Fibroblast of villous mesenchyme (primary cell): Measurements from ENCODE around the gene TNRC6C. TPM values are rescaled to one million over a fixed set of nuclear protein-coding genes. Genes with fewer than 3 reads are reported as not detected.

ENCODE experiments used
- DNase-seq: peaks from one replicate; pipeline ENCODE4 v3.0.0-alpha.2; 2010; ENCODE audit warnings: low read depth
- H3K4me3 ChIP-seq: 2 replicates; pipeline ENCODE4 v1.5.1; 2011; ENCODE audit warnings: low read depth, mild to moderate bottlenecking, low read length
- total RNA-seq: library from RNA; depleted of rRNA; stranded (reverse); fragments of >200 nt; gene quantifications from 2 replicates; pipeline ENCODE4 v1.2.3, GENCODE V29; 2012
- TF ChIP-seq, protein P1 (sequence below): IDR thresholded peaks from 2 replicates; pipeline ENCODE4 v1.5.1; 2012; ENCODE audit warnings: low read depth, mild to moderate bottlenecking, low read length; ENCODE audit not compliant: insufficient read depth

The TNRC6C gene, protein sequence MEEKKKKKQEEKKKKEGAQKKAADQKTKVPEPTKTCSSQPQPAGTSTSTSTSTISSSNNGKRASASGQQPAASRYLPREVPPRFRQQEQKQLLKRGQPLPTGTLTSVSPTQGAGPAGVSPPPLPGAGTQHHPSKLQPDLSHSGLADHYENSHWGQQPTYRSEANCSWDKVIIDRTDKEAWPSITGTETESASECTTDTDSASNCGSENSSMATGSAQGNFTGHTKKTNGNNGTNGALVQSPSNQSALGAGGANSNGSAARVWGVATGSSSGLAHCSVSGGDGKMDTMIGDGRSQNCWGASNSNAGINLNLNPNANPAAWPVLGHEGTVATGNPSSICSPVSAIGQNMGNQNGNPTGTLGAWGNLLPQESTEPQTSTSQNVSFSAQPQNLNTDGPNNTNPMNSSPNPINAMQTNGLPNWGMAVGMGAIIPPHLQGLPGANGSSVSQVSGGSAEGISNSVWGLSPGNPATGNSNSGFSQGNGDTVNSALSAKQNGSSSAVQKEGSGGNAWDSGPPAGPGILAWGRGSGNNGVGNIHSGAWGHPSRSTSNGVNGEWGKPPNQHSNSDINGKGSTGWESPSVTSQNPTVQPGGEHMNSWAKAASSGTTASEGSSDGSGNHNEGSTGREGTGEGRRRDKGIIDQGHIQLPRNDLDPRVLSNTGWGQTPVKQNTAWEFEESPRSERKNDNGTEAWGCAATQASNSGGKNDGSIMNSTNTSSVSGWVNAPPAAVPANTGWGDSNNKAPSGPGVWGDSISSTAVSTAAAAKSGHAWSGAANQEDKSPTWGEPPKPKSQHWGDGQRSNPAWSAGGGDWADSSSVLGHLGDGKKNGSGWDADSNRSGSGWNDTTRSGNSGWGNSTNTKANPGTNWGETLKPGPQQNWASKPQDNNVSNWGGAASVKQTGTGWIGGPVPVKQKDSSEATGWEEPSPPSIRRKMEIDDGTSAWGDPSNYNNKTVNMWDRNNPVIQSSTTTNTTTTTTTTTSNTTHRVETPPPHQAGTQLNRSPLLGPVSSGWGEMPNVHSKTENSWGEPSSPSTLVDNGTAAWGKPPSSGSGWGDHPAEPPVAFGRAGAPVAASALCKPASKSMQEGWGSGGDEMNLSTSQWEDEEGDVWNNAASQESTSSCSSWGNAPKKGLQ (N-terminal part only)
- total RNA-seq, result 4.3 and 6.8 TPM in 2 replicates

DNA sequence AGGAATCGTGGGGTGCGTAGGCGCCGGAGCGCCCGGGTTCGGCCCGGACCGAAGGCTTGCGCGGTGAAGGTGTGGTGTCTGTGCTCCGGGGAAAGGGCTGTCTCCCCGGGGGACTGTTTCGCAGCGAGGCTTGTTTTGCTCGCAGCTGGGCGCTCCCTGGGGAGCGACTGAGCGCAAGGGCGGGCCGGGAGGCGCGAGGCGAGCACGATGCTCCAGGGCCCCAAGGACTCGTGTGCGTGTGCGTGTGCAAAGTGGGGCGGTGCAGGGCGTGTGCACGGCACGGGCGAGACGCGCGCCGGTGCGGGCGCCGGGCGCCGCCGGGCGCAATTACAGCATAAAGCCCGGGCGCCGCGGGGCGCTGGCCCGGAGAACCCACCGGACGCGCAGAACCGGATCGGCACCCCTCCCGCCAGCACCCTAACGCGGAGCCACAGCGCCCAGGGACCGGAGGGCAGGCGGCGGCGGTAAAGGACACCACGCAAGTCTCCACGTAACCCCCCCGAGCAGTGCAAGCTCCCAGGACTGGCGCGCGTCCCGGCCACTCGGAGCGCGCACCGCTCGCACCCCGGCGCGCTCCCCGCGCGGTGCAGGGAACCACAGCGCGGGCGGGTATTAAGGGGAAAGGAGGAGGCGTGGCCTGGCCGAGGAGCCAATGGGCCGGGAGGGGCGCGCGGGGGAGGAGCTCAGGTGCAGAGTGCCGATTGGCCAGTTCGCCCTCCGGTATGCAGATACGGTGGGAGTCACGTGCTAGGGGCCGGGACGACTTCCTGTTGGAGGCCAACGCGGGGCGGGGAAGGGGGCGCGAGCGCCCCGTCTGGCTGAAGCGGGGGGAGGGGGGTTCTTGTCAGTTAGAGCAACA lies at the start of gene TNRC6C:
Gene TNRC6C, plus strand, starts transcription at position 847 of the 859 bp plus-strand sequence. CDS start 45,504 bp downstream, outside the sequence.
- DNase-seq, result peak; percentile 99
- TF ChIP-seq, protein P1, sequence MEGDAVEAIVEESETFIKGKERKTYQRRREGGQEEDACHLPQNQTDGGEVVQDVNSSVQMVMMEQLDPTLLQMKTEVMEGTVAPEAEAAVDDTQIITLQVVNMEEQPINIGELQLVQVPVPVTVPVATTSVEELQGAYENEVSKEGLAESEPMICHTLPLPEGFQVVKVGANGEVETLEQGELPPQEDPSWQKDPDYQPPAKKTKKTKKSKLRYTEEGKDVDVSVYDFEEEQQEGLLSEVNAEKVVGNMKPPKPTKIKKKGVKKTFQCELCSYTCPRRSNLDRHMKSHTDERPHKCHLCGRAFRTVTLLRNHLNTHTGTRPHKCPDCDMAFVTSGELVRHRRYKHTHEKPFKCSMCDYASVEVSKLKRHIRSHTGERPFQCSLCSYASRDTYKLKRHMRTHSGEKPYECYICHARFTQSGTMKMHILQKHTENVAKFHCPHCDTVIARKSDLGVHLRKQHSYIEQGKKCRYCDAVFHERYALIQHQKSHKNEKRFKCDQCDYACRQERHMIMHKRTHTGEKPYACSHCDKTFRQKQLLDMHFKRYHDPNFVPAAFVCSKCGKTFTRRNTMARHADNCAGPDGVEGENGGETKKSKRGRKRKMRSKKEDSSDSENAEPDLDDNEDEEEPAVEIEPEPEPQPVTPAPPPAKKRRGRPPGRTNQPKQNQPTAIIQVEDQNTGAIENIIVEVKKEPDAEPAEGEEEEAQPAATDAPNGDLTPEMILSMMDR, result no peak

DNA sequence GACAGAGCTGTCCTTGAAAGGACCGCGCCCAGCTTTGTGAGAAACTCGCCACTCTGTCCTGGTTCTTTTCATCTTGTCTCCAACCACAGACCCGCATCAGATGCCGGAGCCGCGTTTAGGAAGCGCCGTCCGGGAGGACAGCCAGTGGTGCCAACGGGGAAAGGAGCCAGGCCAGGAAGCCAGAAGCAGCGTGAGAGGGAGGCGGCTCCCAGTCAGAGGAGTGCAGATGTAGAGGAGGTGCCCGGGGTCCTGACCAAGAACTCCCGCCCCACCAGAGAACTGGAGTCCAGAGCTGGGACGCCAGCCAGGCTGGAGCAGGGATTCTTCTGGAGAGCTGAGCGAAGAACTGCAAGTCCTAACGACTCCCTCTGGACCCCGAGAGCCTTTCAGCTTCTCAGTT lies 49.3 kb upstream of the TNRC6C start:
- TF ChIP-seq, protein P1, result no peak
- DNase-seq, result no peak
- no peak overlapping the region for H3K4me3 ChIP-seq

More for the DNA sequence above, at the start of gene TNRC6C:
- peak within 1 kb of the TSS; percentile 60 for H3K4me3 ChIP-seq

DNA sequence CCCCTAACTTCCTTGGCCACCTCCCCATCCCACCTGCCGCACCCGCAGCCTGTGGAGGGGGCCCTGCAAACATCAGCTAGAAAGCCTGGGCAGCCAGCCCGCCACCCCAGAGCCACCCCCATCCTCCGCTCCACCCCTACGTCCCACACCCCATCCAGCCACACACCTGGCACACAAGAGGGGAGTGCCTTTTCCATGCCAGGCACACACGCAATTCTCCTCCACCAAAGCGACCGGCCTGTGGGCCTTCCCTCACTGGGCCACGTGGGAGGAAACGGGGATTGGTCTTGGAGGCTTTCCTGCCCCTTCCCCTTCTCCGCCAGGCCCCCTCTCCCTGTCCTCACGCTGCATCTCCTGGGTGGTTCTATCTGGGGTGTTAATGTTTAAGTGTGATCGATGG lies 48.7 kb upstream of the TNRC6C start:
- H3K4me3 ChIP-seq, result no peak overlapping the region
- TF ChIP-seq, protein P1, result no peak

DNA sequence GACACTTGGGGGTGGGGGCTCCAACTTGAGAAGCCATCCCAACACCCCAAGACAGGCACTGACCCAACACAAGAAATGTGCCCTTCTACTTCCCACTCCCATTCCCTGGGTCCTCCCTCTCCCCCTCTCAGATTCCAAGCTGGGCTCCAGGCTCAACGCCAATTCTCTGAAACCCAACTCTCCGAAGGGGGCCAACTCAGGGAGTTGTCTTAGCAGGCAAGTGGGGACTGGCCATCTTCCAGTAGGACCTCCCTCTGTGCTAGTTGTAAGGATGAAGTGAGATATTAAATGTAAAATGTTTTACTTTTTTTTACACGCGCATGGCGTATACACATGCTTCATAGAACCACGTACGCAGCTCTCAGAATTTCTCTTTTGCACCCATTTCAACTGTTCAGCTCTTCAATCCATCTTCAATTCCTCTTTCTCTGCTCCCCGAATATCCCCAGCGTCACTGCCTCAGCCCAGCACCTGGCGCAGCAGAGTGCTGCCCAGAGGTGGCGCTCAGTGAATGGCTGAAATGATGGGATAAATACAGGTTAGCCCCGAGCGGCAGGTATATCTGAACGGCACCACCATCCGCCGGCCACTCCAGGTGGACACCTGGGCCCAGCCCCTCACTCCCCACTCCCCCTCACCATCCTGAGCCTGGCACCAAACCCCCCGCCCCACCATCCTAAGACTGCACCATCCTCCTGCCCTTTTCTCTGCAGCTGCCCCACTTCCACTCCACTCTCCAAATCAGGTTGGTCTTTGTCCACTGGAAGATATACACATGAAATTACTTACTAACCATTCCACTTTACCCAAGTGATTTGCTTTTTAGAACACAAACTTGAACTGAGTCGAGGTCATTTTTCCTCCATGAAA lies 43.9 kb upstream of the TNRC6C start:
- H3K4me3 ChIP-seq, result no peak overlapping the region
- TF ChIP-seq, protein P1, result no peak
- DNase-seq, result no peak

More for the DNA sequence above, 48.7 kb upstream of the TNRC6C start:
- DNase-seq, result no peak

DNA sequence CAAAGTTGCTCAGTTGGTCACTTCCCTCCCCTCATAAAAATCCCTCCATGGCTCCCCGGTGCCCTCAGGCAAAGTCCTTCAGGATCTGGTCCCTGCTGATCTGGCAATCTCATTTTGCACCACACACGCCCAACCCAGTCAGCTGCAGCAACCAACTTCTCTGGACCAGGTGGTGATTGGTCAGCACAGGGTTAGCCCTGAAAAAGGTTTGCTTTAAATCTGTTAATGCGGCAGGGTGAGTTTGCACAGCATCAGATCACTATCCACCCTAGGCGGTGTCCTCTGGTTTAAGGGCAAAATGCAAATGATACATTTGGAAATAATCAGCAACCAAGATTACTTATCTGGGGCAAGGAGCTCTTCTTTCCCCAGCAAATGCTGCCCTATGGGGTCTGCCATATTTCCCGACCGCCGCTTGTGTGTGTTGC lies 42.9 kb upstream of the TNRC6C start:
- TF ChIP-seq, protein P1, result no peak
- DNase-seq, result no peak
- no peak overlapping the region for H3K4me3 ChIP-seq
